Measurements from ENCODE around the gene MAST3.

Gene MAST3

DNA sequence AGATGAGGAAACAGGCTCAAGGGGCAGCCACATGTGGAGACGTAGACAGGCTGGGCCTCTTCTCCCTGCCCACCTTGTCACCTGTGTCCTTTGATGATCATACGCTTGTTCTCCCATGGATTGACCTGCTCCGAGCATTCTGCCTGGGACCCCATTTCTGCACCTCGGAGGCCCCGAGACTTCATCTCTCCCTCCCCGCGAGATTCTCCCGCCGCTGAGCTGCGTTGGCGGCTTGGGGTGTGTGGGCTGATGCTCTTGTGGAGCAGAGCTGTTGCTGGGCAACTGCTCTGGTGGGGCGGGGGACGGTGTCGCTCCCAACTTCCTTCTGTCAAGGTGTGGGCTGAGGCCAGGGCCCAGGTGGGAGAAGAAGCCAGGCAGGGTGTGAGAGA, 22.1 kb downstream of the MAST3 start:
- TF ChIP-seq, protein P1, sequence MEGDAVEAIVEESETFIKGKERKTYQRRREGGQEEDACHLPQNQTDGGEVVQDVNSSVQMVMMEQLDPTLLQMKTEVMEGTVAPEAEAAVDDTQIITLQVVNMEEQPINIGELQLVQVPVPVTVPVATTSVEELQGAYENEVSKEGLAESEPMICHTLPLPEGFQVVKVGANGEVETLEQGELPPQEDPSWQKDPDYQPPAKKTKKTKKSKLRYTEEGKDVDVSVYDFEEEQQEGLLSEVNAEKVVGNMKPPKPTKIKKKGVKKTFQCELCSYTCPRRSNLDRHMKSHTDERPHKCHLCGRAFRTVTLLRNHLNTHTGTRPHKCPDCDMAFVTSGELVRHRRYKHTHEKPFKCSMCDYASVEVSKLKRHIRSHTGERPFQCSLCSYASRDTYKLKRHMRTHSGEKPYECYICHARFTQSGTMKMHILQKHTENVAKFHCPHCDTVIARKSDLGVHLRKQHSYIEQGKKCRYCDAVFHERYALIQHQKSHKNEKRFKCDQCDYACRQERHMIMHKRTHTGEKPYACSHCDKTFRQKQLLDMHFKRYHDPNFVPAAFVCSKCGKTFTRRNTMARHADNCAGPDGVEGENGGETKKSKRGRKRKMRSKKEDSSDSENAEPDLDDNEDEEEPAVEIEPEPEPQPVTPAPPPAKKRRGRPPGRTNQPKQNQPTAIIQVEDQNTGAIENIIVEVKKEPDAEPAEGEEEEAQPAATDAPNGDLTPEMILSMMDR (IDR thresholded peaks at IDR 0.05; ENCODE audit: extremely low read depth, missing control alignments), result no peak
- DNase-seq (ENCODE audit: low spot score), result no peak

DNA sequence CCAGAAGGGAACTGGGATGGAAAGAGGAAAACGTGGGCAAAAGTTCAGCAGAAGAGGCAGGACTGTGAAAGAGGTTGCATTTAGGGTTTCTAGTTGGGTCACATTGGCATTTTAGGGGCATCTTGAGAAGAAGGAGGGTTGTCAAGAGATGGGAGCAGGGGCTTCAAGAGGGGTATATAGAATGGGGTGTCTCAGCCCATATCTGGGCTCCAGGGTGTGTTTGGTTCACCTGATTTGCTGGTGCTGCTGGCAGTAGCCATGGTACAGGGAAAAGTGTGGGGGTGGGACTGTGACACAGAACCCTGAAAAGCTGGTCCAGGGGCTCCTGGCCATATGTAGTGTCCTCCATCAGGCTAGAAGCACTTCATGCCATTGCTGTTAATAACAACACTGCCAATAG, 22.5 kb downstream of the MAST3 start:
- no peak for DNase-seq (ENCODE audit: low spot score)
- TF ChIP-seq, protein P1 (IDR thresholded peaks at IDR 0.05; ENCODE audit: extremely low read depth, missing control alignments), result no peak

DNA sequence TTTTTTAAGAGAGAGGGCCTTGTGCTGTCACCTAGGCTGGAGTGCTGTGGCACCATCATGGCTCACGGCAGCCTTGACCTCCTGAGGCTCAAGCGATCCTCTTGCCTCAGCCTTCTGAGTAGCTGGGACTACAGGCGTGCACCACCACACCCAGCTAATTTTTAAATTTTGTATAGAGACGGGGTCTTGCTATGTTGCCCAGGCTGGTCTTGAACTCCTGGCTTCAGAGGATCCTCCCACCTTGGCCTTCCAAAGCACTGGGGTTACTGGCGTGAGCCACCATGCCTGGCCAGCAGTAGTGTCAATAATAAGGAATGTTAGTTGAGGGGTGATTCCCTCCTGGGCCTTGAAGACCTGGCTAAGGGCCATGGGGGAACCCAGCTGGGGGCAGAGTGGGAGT, 23.6 kb downstream of the MAST3 start:
- no peak for DNase-seq (ENCODE audit: low spot score)
- TF ChIP-seq, protein P1 (IDR thresholded peaks at IDR 0.05; ENCODE audit: extremely low read depth, missing control alignments), result no peak

DNA sequence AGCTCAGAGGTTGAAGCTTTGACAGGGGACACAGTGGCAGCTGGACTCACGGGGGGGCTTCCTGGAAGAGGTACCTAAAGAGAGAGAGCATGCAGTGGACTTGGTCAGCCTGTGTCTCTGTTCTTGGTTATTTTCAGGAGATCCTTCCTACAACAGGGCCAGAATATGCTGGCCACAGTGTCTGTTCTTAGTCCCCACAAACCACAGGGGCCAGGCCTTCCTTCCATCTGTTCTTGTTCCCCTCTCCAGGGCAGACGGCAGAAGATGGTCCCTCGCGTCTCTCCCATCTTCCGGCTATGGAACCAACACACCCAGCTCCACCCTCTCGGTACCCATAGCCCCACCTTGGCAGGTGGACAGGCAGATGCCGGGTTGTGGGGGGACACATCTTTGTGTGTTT, 24.8 kb downstream of the MAST3 start:
- no peak for DNase-seq (ENCODE audit: low spot score)
- TF ChIP-seq, protein P1 (IDR thresholded peaks at IDR 0.05; ENCODE audit: extremely low read depth, missing control alignments), result no peak

DNA sequence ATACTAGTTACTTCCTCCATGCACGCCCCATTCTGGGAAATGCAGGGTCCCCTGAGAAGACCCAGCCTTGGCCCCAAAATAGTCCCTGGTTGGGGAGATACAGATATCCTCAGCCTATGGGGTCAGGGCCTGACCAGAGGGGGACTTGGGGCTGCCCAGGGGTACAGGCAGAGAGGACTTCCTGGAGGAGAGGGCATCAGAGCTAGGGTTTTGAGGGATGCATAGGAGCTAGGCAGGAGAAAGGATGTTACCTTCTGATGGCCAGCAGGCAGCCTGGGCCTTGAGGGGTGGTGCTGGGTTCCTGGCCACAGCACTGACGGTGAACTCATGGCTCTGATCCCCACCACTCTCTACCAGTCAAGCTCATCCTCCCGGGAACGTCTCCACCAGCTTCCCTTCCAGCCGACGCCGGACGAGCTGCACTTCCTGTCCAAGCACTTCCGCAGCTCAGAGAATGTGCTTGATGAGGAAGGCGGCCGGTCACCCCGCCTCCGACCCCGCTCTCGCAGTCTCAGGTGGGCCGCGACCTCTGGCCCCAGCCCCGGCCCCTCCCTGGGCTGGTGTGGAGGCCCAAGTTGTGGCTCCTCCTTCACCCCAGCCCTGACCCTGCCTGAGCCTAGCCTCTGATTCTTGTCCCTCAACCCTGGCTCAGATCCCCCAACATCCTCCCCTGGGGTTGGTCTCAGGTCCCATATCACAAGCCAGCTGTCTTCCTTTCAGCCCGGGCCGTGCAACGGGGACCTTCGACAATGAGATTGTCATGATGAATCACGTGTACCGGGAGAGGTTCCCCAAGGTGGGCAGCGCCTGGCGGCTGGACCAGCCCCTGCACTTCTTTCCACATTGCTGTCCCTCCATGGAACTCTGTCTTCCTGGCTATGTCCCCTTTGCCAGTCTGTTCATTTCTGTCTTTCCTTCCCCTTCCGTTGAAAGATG, 25.6 kb downstream of the MAST3 start:
- DNase-seq (ENCODE audit: low spot score), result no peak
- TF ChIP-seq, protein P1 (IDR thresholded peaks at IDR 0.05; ENCODE audit: extremely low read depth, missing control alignments), result no peak

DNA sequence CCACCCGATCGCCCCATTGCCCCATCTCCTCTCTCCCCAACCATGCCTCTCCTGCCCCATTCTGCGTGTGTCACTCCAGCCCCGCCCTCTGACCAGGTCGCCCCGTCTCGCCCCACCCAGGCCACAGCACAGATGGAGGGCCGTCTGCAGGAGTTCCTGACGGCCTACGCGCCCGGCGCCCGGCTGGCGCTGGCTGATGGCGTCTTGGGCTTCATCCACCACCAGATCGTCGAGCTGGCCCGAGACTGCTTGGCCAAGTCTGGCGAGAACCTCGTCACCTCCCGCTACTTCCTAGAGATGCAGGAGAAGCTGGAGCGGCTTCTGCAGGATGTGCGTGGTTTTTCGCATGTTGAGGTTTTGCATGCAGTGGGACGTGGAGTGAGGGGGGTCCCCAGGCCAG, 26.2 kb downstream of the MAST3 start:
- TF ChIP-seq, protein P1 (IDR thresholded peaks at IDR 0.05; ENCODE audit: extremely low read depth, missing control alignments), result no peak

DNA sequence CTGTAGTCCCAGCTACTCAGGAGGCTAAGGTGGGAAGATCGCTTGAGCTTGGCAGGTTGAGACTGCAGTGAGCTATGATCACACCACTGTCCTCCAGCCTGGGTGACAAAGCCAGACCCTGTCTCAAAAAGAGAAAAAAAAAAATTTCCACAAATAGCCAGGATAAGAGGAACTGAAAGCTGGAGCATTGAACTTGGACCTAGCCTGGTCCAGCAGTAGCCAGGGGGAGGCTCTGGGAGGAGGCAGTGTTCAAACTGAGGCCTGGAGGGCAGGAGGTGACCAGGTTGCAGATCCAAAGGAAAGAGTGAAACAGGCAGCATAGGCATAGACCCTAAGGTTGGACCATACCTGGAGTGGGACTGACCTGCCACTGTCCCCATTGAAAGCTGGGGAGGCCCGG, 28.5 kb downstream of the MAST3 start:
- no peak for DNase-seq (ENCODE audit: low spot score)
- TF ChIP-seq, protein P1 (IDR thresholded peaks at IDR 0.05; ENCODE audit: extremely low read depth, missing control alignments), result no peak

More for the DNA sequence above, 26.2 kb downstream of the MAST3 start:
- no peak for DNase-seq (ENCODE audit: low spot score)
